WERI-Rb-1 (cell line): ENCODE measurements around the gene C1orf146.

Source experiments
- DNase-seq: peaks from one replicate; pipeline ENCODE4 v3.0.0-alpha.2; 2020
- H3K27ac ChIP-seq: fragments of 250-450 bp; sonication (Bioruptor Pico); 2 replicates; pipeline ENCODE4 v1.5.1; 2020; ENCODE audit warnings: mild to moderate bottlenecking, moderate library complexity
- H3K27me3 ChIP-seq: fragments of 250-450 bp; sonication (Bioruptor Pico); 2 replicates; pipeline ENCODE4 v1.5.1; 2021; ENCODE audit warnings: mild to moderate bottlenecking, low read depth, moderate library complexity; ENCODE audit not compliant: insufficient read depth, severe bottlenecking
- H3K36me3 ChIP-seq: fragments of 250-450 bp; sonication (Bioruptor Pico); 2 replicates; pipeline ENCODE4 v1.5.1; 2020; ENCODE audit warnings: mild to moderate bottlenecking, moderate library complexity
- H3K4me3 ChIP-seq: 2 replicates; pipeline ENCODE4 v1.5.1; 2011; ENCODE audit warnings: low read depth, mild to moderate bottlenecking, control low read depth, low read length
- H3K9me3 ChIP-seq: fragments of 250-450 bp; sonication (Bioruptor Pico); 2 replicates; pipeline ENCODE4 v1.5.1; 2021; ENCODE audit warnings: mild to moderate bottlenecking, moderate library complexity; ENCODE audit not compliant: severe bottlenecking
- CTCF ChIP-seq: IDR thresholded peaks from 2 replicates; pipeline ENCODE4 v1.5.1; 2011; ENCODE audit warnings: low read depth, mild to moderate bottlenecking, control low read depth, inconsistent platforms, low read length

Gene C1orf146, protein sequence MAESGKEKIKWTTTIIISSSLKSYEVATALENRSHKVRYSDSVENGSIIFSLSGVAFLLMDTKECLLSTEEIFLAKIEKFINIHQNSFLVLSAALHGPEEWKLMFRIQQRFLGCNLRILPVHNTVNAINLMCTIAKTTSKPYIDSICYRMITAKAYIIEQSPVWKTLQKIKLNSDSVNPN

GRCh38 chr1:92217721-92218120, at the start of gene C1orf146:
Gene C1orf146, plus strand, starts transcription at chr1:92217915. Its CDS starts 13,506 bp downstream, at chr1:92231421.
- H3K27ac ChIP-seq, result no peak within 1 kb of the TSS
- H3K9me3 ChIP-seq, result no peaks in the 10 kb centered on the region
- no peak for TF ChIP-seq CTCF

DNA sequence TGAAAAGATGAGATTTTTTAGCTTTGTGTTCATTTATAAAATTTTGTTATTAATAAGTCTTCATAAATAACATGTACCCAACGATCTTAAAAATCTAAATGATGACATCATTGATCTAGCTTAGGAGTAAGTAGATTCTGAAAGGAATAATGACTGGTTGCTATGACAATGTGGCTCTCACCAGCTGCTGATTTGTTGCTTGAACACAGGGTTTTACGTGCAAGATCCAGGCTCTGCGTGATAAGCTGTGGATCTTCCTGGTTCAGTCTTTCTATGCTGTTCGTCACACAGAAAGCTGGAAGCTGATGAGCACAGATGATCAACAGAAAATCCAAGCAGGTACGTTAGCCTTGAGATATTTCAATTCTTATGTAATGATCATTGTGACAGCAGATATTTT, 49.1 kb upstream of the C1orf146 start:
- no peaks in the 10 kb centered on the region for H3K27me3 ChIP-seq
- H3K9me3 ChIP-seq, result no peaks in the 10 kb centered on the region
- no peak for TF ChIP-seq CTCF
- H3K4me3 ChIP-seq, result peak overlapping the region; percentile 46
- no peaks in the 10 kb centered on the region for H3K36me3 ChIP-seq
- peak overlapping the region; percentile 45 for H3K27ac ChIP-seq
- DNase-seq, result peak; percentile 68

More at GRCh38 chr1:92217721-92218120, at the start of gene C1orf146:
- Histone ChIP-seq H3K27me3 (no peaks in the 10 kb centered on the region), H3K4me3 (no peak within 1 kb of the TSS), H3K36me3 (no peaks in the 10 kb centered on the region)
- DNase-seq, result no peak

- Histone ChIP-seq H3K36me3 (no peaks in the 10 kb centered on the region), H3K27me3 (no peaks in the 10 kb centered on the region), H3K27ac (peak overlapping the region; percentile 45), H3K9me3 (no peaks in the 10 kb centered on the region), H3K4me3 (peak overlapping the region; percentile 46)
- TF ChIP-seq CTCF, result no peak
- no peak for DNase-seq
These were observed 48.3 kb upstream of the C1orf146 start for GRCh38 chr1:92169214-92170005.

DNA sequence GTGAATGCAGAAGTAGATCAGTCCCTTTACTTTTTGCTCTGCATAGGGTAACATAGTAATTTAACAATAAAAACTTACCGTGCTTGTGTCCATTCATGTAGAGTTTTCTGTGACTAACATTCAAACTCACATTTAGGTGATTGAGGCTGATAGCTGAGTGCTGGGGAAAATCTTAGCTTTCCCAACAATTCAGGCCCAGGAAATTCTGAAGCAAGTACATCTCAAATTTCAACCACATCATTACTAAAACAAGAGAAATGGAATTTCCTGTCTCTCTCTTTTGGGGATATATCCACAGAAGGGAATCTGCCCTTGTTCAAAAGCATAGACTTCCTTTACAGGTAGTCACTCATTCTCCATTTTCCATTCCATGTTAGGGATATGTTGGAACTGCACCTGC, 33.1 kb upstream of the C1orf146 start:
- peaks cover 3% of the 10 kb centered on the region; the same call in 1 of the 2 replicates for H3K36me3 ChIP-seq
- no peak overlapping the region for H3K4me3 ChIP-seq
- H3K27ac ChIP-seq, result no peak overlapping the region
- no peak for DNase-seq
- no peaks in the 10 kb centered on the region for H3K27me3 ChIP-seq
- no peaks in the 10 kb centered on the region for H3K9me3 ChIP-seq
- TF ChIP-seq CTCF, result no peak

GRCh38 chr1:92186081-92186480, 31.6 kb upstream of the C1orf146 start:
- DNase-seq, result no peak
- no peak overlapping the region for H3K27ac ChIP-seq

More at GRCh38 chr1:92186081-92186480, 31.6 kb upstream of the C1orf146 start:
- TF ChIP-seq CTCF, result no peak
- Histone ChIP-seq H3K36me3 (peaks cover 3% of the 10 kb centered on the region; the same call in 1 of the 2 replicates), H3K27me3 (no peaks in the 10 kb centered on the region), H3K9me3 (no peaks in the 10 kb centered on the region), H3K4me3 (no peak overlapping the region)
